Lung (tissue), 12 donors: ENCODE measurements around the gene CHD1L. TPM values are rescaled to one million over a fixed set of nuclear protein-coding genes. Genes with fewer than 3 reads are reported as not detected.

ENCODE experiments used
- ATAC-seq: fragments of 200-7000 bp; cut with Tn5 transposase; one replicate; pipeline ENCODE4 v1.9.1; 2020; ENCODE audit warnings: moderate number of reproducible peaks; ENCODE audit not compliant: insufficient read depth, low FRiP score
- DNase-seq, 3 donors: peaks; one replicate each; pipeline ENCODE4 v3.0.0-alpha.2; 2013 to 2017
- H3K27ac ChIP-seq, 2 donors: one replicate each; pipeline ENCODE4 v1.5.1; 2013; ENCODE audit warnings: mild to moderate bottlenecking in 2 of 2, moderate library complexity in 2 of 2, control low read depth in 1 of 2, inconsistent platforms in 1 of 2, low read depth in 1 of 2, low read length in 1 of 2
- H3K27me3 ChIP-seq, 3 donors: one replicate each; pipeline ENCODE4 v1.5.1; 2013; ENCODE audit warnings: low read length in 2 of 3; ENCODE audit not compliant: control insufficient read depth in 3 of 3, insufficient read depth in 3 of 3
- H3K36me3 ChIP-seq, 4 donors: one replicate each; pipeline ENCODE4 v1.5.1; 2013; ENCODE audit warnings: low read length in 4 of 4, mild to moderate bottlenecking in 1 of 4, moderate library complexity in 1 of 4; ENCODE audit not compliant: control insufficient read depth in 4 of 4, insufficient read depth in 4 of 4
- H3K4me1 ChIP-seq, 5 donors: one replicate each; pipeline ENCODE4 v1.5.1; 2013; ENCODE audit warnings: low read length in 5 of 5, mild to moderate bottlenecking in 2 of 5, moderate library complexity in 1 of 5; ENCODE audit not compliant: control insufficient read depth in 5 of 5, insufficient read depth in 5 of 5
- H3K4me3 ChIP-seq: one replicate; pipeline ENCODE4 v1.5.1; 2013; ENCODE audit warnings: mild to moderate bottlenecking, control low read depth, moderate library complexity
- H3K9ac ChIP-seq, 2 donors: one replicate each; pipeline ENCODE4 v1.5.1; 2013; ENCODE audit warnings: low read length in 2 of 2, control low read depth in 1 of 2; ENCODE audit not compliant: insufficient read depth in 1 of 2
- H3K9me3 ChIP-seq, 4 donors: one replicate each; pipeline ENCODE4 v1.5.1; 2013; ENCODE audit warnings: low read length in 3 of 4, mild to moderate bottlenecking in 1 of 4, moderate library complexity in 1 of 4; ENCODE audit not compliant: control insufficient read depth in 4 of 4, insufficient read depth in 3 of 4
- CTCF ChIP-seq: IDR thresholded peaks from 2 replicates; pipeline ENCODE4 v1.5.1; 2012; ENCODE audit warnings: mild to moderate bottlenecking; ENCODE audit errors: control extremely low read depth, extremely low read depth
- WGBS, 2 donors: extraction: QIAGEN DNeasy Blood & Tissue Kit; methylation state at CpG; one replicate each; pipeline ENCODE4 v1.1.7; 2013; 5-methylcytosine and 5-hydroxymethylcytosine counted together
- polyA plus RNA-seq, 2 donors: library from polyadenylated mRNA; stranded (reverse); fragments of 200-250 nt; gene quantifications; one replicate each; pipeline ENCODE4 v1.2.1, GENCODE V29; 2013
- total RNA-seq, 2 donors: library from RNA; depleted of rRNA in 1 of 2; stranded (reverse); fragments of >200 nt in 1 of 2; gene quantifications; one replicate each; pipeline ENCODE4 v1.2.1, GENCODE V29; 2014 to 2021
- donor health status: control.
- donor health status: control.
- donor health status: Bipolar disorder and iron deficiency.
- donor health status: healthy.
- donor health status: DM: yes; HTN: yes; CAD: no.

The CHD1L gene
- total and polyA plus RNA-seq, 4 donors = 15.3 to 38.9 (median 22.4) TPM

- 66 to 80% methylated on average over 3 of the region's 3 CpGs for WGBS, 2 donors
- Histone ChIP-seq H3K4me3 (no peak overlapping the region), H3K9ac (no peak overlapping the region), H3K9me3 (no peaks in the 10 kb centered on the region), H3K27ac (no peak overlapping the region), H3K27me3 (no peaks in the 10 kb centered on the region), H3K36me3 (peaks cover 23 to 42% (median 33%) of the 10 kb centered on the region in 4 donors), H3K4me1 (peaks cover 0 to 2% (median 0%) of the 10 kb centered on the region in 5 donors)
- no peak for DNase-seq
- no peak for TF ChIP-seq CTCF
- no peak for ATAC-seq
Measured at GRCh38 chr1:147272042-147272441, 29.6 kb downstream of the CHD1L start.

- no peak overlapping the region for H3K9ac ChIP-seq
- H3K4me3 ChIP-seq = no peak overlapping the region
- peak; percentile 36 for TF ChIP-seq CTCF
- peaks cover 22 to 41% (median 27%) of the 10 kb centered on the region in 4 donors for H3K36me3 ChIP-seq
- DNase-seq (peak; percentile 30 to 82 (median 79)), ATAC-seq (peak; percentile 88)
- 55 to 58% methylated on average over 6 of the region's 6 CpGs for WGBS, 2 donors
- no peaks in the 10 kb centered on the region for H3K27me3 ChIP-seq
- H3K9me3 ChIP-seq = no peaks in the 10 kb centered on the region
- peaks cover 0 to 2% (median 0%) of the 10 kb centered on the region in 5 donors for H3K4me1 ChIP-seq
- no peak overlapping the region for H3K27ac ChIP-seq
Measured at GRCh38 chr1:147273409-147274336, 31.2 kb downstream of the CHD1L start.

GRCh38 chr1:147281950-147282349, 39.5 kb downstream of the CHD1L start:
- ATAC-seq (no peak), DNase-seq (no peak)
- Histone ChIP-seq H3K36me3 (peaks cover 26 to 47% (median 29%) of the 10 kb centered on the region in 4 donors), H3K4me1 (no peaks in the 10 kb centered on the region), H3K9ac (no peak overlapping the region), H3K27me3 (no peaks in the 10 kb centered on the region), H3K27ac (no peak overlapping the region), H3K9me3 (no peaks in the 10 kb centered on the region), H3K4me3 (no peak overlapping the region)
- WGBS, 2 donors = 95 to 97% methylated on average over 5 of the region's 5 CpGs
- no peak for TF ChIP-seq CTCF
